Erythroblast (primary cell): Measurements from ENCODE around the gene KCP.

Experiments
- DNase-seq, 2 experiments: peaks; one replicate each; lab custom pipeline; 2025; lab: John Stamatoyannopoulos, UW
- GATA1 ChIP-seq: IDR thresholded peaks from 2 replicates; pipeline ENCODE4 v1.6.1; 2011; ENCODE audit warnings: low read depth, mild to moderate bottlenecking, control low read depth, low read length, moderate library complexity
- POLR2A ChIP-seq: IDR thresholded peaks from 2 replicates; pipeline ENCODE4 v1.6.1; 2011; ENCODE audit warnings: mild to moderate bottlenecking, low read length

The KCP gene

DNA sequence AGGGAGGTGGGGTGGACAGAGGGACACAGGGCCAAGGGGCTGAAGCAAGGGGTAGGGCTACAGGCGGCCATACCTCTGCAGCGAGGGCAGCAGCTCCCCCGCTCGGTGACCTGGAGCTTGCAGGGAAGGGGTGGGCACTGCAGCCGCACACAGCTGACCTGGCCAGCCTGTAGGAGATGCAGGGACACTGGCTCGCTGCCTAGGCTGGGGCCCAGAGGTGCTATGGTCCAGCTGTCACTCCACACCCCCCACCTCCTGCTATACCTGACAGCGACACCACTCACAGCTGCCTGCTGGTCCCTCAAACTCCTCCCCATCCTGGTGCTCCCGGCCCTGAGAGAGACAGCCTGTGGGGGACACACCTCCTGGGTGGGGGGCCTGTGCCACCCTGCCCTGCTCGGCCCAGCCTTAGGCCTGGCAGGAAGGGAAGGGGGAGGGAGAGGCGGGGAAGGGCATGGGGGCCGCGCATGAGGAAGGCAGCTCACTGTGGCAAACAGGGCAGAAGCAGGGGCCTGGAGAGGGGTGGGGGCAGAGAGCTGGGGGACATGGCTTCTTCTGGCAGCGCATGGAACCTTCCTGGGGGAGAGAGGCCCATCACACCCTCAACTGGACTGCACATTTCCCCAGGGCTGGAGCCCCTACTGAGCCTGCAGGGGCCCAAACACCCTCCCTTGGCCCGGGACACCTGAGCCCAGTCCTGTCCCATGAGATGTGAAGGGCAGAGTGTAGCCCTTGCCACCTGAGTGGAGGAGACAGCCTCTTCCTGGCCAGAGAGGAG is 23.9 kb downstream of the KCP start:
- no peak for DNase-seq
- TF ChIP-seq GATA1 (no peak), POLR2A (no peak)

- TF ChIP-seq POLR2A, result no peak
- TF ChIP-seq GATA1, result no peak
These were observed 24.9 kb downstream of the KCP start for GRCh38 chr7:128885370-128886187.

DNA sequence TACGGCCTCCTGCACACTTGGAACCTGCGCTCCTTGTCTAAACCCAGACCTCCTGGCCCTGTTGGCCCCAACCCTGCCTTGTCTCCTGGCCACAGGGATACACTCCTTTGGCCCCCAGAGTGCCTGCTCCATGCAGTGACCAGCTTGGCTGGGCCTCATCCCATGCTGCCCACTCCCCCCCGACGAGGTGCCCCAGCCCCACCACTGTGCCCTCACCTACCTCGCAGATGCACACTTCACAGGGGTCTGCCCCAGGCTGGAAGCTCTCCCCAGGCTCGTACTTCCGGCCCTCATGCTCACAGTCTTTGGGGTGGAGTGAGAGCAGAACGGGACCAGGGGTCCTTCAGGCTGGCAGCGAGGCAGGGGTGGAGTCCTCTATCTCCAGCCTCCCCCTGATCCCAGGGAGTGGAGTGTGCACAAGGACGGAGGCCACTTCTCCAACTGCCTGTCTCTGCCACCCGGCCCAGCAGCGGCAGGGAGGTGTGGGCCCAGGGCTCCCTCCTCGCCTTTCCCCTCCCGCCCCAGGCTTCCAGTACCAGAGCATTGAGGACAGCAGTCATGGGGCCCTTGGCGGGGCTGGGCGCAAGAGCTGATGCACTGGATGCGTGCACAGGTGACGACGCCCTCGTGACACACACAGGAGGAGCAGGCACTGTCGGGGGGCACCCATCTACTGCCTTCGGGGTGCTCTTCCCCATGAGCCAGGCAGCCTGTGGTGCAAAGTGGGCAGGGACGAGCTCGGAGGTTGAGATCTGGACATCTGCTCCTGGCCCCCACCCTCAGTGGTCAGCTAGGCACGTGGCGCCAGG is 25.7 kb downstream of the KCP start:
- DNase-seq, result no peak
- TF ChIP-seq GATA1 (no peak), POLR2A (no peak)

More at GRCh38 chr7:128885370-128886187, 24.9 kb downstream of the KCP start:
- no peak for DNase-seq

- peak; percentile 82 to 86 for DNase-seq
- TF ChIP-seq POLR2A (no peak), GATA1 (no peak)
These were observed 26.7 kb downstream of the KCP start for GRCh38 chr7:128883622-128884448.

GRCh38 chr7:128882134-128882533 is 28.4 kb downstream of the KCP start:
- TF ChIP-seq GATA1 (no peak), POLR2A (no peak)
- DNase-seq, result no peak

DNA sequence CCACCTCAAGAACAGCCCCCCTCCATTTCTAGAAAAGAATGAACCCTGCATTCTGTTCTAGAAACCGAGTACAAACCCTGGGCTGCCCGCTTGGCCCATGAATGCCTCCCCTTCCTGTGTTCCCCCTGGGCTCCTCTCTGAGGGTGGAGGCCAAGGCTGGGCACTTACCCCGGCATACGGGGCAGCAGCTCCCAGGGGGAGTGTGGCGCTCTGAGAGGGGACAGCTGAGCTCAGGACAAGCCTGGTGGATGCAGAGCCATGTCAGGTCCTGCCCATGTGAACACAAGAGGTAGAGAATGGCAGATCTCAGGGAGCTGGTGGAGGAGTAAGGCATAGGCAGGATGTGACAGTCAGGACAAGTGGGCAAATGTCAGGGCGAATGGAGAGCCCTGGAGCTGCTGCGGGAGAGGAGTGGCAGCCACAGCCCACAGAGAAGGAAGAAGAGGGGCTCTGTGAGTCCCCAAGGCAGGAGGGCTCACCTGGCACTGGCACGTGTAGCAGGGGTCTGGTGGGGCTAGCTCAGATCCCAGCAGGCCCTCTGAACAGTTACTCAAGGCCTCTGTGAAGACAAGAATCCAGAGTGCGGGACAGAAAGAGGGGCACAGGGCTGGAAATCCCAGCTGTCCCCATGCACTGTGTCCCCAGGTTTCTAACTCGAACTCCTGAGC is 28.9 kb downstream of the KCP start:
- no peak for TF ChIP-seq POLR2A
- TF ChIP-seq GATA1, result no peak

GRCh38 chr7:128880791-128881457 is 29.6 kb downstream of the KCP start:
- DNase-seq, result no peak
- TF ChIP-seq GATA1 (no peak), POLR2A (no peak)

More for the DNA sequence above, 28.9 kb downstream of the KCP start:
- no peak for DNase-seq

DNA sequence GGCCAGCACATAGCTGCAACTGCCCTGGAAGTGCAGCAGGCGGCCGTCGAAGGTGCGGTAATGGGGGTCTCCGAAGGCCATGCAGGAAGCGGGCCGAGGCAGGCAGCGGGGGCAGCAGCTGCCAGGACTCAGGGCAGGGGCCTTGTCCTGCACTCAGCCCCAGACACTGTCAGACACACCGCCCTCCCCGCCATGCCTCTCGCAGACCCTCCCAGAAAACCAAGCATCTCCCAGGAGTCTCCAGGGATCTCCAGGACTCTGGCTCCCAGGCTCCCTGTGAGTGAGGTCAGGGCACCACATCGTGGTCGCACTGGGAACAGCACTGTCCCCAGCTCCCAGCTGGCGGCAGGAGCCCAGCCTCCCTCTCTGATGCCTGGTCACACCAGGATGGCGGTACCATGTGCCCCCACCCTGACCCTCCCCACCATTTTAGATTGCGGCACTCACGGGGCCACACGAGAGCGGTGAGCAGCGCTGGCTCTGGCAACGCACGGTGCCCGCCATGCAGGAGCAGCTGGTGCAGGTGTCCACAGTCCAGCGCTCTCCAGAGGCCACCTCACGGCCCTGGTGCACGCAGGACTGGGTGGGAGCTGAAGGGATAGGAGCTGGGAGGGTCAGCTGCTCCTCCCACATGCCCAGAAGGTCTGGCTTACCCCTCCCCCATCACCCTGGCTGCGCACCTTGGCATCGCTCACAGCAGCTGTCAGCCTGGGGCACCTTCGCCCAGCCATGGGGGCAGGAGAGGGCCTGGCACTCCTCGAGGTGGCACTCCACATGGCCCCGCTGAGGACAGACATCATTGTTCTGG is 30.4 kb downstream of the KCP start:
- no peak for TF ChIP-seq POLR2A
- peak; percentile 24 to 52 for DNase-seq

GRCh38 chr7:128879461-128879938 is 31.0 kb downstream of the KCP start:
- DNase-seq, result no peak
- no peak for TF ChIP-seq GATA1

- no peak for DNase-seq
- TF ChIP-seq GATA1 (no peak), POLR2A (no peak)
These were observed 32.0 kb downstream of the KCP start for GRCh38 chr7:128878226-128879105.
